Activated T-helper 1 cell treated with anti-CD3 and anti-CD28 coated beads, Interleukin-2, amount 50 U/mL, for 16 hours (primary cell): ENCODE data around the gene DCHS2.

Experiments used
- DNase-seq, 2 donors: peaks; one replicate each; pipeline ENCODE4 v3.0.0-alpha.2; 2020; ENCODE audit warnings: low read depth in 1 of 2, low spot score in 1 of 2

DCHS2 gene

GRCh38 chr4:154490583-154491340 lies 837 bp downstream of the DCHS2 start:
- no peak for DNase-seq

DNA sequence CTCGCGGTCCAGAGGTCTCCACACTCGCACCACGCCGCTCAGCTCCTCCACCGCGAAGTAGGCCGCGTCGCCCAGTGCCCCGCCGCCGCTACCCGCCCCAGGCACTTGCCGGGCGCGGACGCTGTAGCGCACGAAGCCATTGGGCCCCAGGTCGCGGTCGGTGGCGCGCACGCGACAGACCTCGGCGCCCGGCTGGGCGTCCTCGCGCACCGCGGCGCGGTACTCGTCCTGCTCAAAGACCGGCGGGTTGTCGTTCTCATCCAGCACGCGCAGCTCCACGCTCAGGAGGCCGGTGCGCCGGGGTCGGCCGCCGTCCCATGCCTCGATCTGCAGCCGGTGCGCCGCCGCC lies 1.4 kb downstream of the DCHS2 start:
- no peak for DNase-seq

GRCh38 chr4:154489558-154490233 lies 1.9 kb downstream of the DCHS2 start:
- DNase-seq, result no peak

DNA sequence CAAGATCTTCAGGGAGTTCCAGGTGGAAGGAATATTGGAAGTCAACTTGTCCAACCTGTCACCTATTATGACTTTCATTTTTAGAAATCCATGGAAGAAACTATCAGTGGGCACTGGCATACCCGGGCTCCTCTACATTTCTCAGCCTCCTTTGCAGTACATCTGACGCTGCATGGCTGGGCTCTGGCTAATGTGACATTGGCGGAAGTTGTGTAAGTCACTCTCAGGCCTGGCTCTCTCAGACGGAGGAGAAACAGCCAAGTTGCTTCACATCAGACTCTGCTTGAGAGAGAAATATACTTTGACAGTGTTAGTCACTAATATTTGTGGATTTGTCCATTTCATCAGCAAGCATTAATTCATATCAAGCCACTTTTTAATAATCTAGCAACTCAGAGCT lies 4.5 kb downstream of the DCHS2 start:
- no peak for DNase-seq

- DNase-seq, result no peak
Measured at GRCh38 chr4:154485127-154485773, 6.3 kb downstream of the DCHS2 start.

GRCh38 chr4:154478547-154478946 lies 13.1 kb downstream of the DCHS2 start:
- no peak for DNase-seq

DNA sequence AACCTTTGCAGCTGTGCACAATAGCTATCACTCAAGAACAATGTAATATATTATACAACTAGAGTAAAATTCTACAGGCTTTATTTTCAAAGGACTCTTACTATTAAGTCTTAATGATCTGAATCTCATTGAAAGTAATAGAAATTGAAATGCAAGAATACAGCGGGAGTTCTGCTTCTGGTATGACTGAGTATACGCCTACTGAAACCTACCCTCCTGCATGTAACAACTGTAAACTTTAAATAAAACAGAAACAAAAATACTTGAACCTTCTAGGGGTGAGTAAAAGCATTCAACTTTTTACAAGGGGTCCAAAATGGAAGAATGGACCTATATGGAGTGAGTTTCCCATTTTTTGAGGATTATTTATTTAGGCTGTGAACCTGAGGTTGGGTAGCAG lies 13.5 kb downstream of the DCHS2 start:
- no peak for DNase-seq

DNA sequence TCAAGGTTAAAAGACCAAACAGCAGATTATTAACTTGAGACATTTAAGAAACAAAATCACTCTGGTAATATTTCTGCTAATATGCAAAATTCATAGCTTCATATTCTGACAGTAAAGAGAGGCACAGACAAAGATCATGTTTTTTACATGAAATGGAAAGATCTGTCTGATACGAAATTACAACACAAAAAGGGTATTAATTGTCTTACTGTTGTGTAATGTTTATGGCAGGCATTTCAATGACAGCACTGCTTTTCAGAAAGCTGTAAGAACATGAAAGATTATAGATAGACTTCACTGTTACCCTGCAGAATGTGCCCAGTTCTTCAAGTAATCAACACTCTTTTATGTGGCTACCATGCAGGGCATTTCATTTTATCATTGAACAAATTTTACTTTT lies 15.4 kb downstream of the DCHS2 start:
- no peak for DNase-seq

- no peak for DNase-seq
Measured at GRCh38 chr4:154475820-154476219, 15.8 kb downstream of the DCHS2 start.

GRCh38 chr4:154473497-154473896 lies 18.1 kb downstream of the DCHS2 start:
- DNase-seq, result no peak

GRCh38 chr4:154472858-154473257 lies 18.7 kb downstream of the DCHS2 start:
- DNase-seq, result no peak

GRCh38 chr4:154471526-154472331 lies 19.9 kb downstream of the DCHS2 start:
- DNase-seq, result no peak

GRCh38 chr4:154471032-154471431 lies 20.6 kb downstream of the DCHS2 start:
- no peak for DNase-seq

- no peak for DNase-seq
Measured at GRCh38 chr4:154467886-154468285, 23.7 kb downstream of the DCHS2 start.

GRCh38 chr4:154466336-154466735 lies 25.3 kb downstream of the DCHS2 start:
- no peak for DNase-seq

DNA sequence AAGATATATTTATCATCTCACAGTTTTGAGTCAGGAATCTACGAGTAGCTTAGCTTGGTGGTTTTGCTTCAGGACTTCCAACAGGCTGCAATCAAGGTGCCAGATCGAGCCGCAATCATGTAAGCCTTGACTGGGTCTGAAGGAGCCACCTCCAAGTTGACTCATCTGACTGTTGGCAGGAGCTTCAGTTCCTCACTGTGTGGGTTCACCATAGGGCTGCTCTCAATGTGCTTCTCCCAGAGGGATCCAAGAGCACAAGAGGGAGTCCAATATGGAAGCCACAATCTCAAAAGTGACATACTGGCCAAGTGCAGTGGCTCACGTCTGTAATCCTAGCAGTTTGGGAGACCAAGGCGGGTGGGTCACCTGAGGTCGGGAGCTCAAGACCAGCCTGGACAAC lies 26.5 kb downstream of the DCHS2 start:
- DNase-seq, result no peak

DNA sequence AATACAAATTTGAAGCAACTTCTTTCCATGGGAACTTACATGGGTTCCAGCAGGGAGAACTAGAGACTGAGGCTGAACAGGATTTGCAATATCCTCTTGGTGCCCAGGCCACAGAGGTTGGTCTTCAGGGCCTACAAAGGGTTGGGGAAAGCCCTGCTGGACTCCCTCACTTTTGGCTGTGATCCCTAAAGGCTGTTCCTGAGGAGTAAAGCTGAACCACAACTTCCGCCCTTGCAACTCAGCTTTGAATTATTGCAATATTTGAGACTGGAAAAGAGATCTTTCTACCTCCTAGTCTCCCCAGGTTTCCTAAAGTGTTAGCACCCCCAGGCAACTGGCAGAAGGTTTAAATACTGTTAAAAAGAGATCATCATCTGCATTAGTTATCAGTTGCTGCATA lies 26.9 kb downstream of the DCHS2 start:
- DNase-seq, result no peak

- DNase-seq, result no peak
Measured at GRCh38 chr4:154462081-154462810, 29.4 kb downstream of the DCHS2 start.

DNA sequence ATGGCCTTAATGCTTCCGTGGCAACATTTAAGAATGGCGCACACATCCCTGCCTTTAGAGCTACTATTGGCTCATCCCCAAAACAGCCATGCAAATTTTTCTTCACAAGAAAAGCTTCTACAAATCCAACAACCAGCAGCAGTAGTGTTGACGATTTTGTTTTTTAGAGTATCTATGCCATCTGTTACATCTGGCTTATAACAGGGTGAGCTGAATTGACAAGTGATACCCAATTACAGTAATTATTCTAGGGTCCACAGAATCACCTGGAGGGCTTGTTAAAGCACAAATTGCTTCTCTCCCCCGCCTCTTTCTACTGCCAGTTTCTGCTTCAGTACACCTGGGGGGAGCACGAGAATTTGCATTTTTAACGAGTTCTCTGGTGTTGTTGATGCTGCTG lies 34.1 kb downstream of the DCHS2 start:
- DNase-seq, result no peak

GRCh38 chr4:154456889-154457288 lies 34.7 kb downstream of the DCHS2 start:
- no peak for DNase-seq

- DNase-seq, result no peak
Measured at GRCh38 chr4:154456240-154456639, 35.4 kb downstream of the DCHS2 start.
